HG03066 (cell line): ENCODE measurements around the gene MPV17.
"Not testable (repeated sequence)": the region's sequence is repeated elsewhere in the genome, so short reads cannot be mapped to it uniquely, and the experiment has no call there.

Source experiments
- ATAC-seq: cut with Tn5 transposase; IDR thresholded peaks from one replicate; pipeline ENCODE4 v1.9.1; 2021; ENCODE audit warnings: low read depth; ENCODE audit not compliant: unreplicated experiment

Gene MPV17

GRCh38 chr2:27322766-27323595 is at the start of gene MPV17:
TSS of gene MPV17 (minus strand) at chr2:27323097. CDS start at chr2:27322517, 580 bp downstream.
- peak; percentile 87 for ATAC-seq

- ATAC-seq, result peak; percentile 29
These were observed 48.1 kb upstream of the MPV17 start for GRCh38 chr2:27370816-27371620.

GRCh38 chr2:27370026-27370815 is 47.3 kb upstream of the MPV17 start, which contains the start of the genes EIF2B4 and SNX17:
TSS of gene EIF2B4 (minus strand) at chr2:27370338. CDS start at chr2:27370314, 24 bp downstream.
TSS of gene SNX17 (plus strand) at chr2:27370616. CDS start at chr2:27370744, 128 bp downstream.
- ATAC-seq, result peak; percentile 85

- ATAC-seq, result peak; percentile 5
These were observed 46.7 kb upstream of the MPV17 start for GRCh38 chr2:27369471-27370025.

- no peak for ATAC-seq
These were observed 41.0 kb upstream of the MPV17 start for GRCh38 chr2:27363933-27364332.

GRCh38 chr2:27362678-27363420 is 40.0 kb upstream of the MPV17 start:
- no peak for ATAC-seq

- peak; percentile 88 for ATAC-seq
These were observed 33.7 kb upstream of the MPV17 start, which contains the start of gene GTF3C2 for GRCh38 chr2:27356382-27357181. TSS of gene GTF3C2 (minus strand) at chr2:27356764. CDS start at chr2:27343554, 13,210 bp downstream.

GRCh38 chr2:27356056-27356381 is 33.1 kb upstream of the MPV17 start:
- peak; percentile 30 for ATAC-seq

- no peak for ATAC-seq
These were observed 31.7 kb upstream of the MPV17 start for GRCh38 chr2:27354597-27354927.

GRCh38 chr2:27353762-27354596 is 31.1 kb upstream of the MPV17 start:
- ATAC-seq, result no peak

GRCh38 chr2:27353386-27353761 is 30.5 kb upstream of the MPV17 start:
- ATAC-seq, result not testable (repeated sequence)

GRCh38 chr2:27351802-27352598 is 29.1 kb upstream of the MPV17 start:
- ATAC-seq, result no peak

- no peak for ATAC-seq
These were observed 27.3 kb upstream of the MPV17 start for GRCh38 chr2:27350106-27350693.

GRCh38 chr2:27347641-27348040 is 24.7 kb upstream of the MPV17 start:
- no peak for ATAC-seq

- ATAC-seq, result no peak
These were observed 13.3 kb upstream of the MPV17 start for GRCh38 chr2:27336173-27336572.

- no peak for ATAC-seq
These were observed 12.4 kb upstream of the MPV17 start for GRCh38 chr2:27335311-27335710.

GRCh38 chr2:27324720-27325119 is 1.8 kb upstream of the MPV17 start:
- no peak for ATAC-seq
